ENCODE results near the gene TMEM209. TPM values are rescaled to one million over a fixed set of nuclear protein-coding genes. Genes with fewer than 3 reads are reported as not detected.

TMEM209 gene
- total RNA-seq, 1 donor from 2014 or later: 15.4 TPM

DNA sequence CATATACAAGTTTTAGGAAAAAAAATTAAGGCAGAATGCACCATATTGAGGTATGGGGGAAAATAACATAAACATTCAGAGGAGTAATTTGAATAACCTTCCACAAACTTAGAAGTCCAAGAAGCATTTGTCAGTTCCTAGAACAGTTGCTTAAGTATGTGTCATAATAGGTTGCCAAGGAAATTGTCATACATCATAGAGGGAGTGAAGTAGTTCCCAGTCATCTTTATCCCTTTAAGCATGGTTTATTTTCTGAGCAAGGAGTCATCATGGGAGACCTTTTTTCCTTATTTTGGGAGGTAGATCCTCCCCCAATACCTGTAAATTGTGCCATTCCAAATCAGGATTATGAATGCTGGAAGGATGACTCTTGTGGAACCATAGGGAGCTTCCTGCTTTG, 2.4 kb upstream of the TMEM209 start, which contains the start of gene SSMEM1:
Gene SSMEM1, plus strand, starts transcription at position 219 of the 400 bp plus-strand sequence. Its CDS starts 51 bp downstream, at position 270.
- H3K27ac Mint-ChIP-seq (ENCODE audit: unreplicated experiment): no peak within 1 kb of the TSS
- peaks cover 8% of the 10 kb centered on the region for H3K9me3 Mint-ChIP-seq (ENCODE audit: unreplicated experiment)
- no peaks in the 10 kb centered on the region for H3K36me3 Mint-ChIP-seq (ENCODE audit: unreplicated experiment)
- no peak within 1 kb of the TSS for H3K4me3 Mint-ChIP-seq (ENCODE audit: unreplicated experiment)
- H3K4me1 Mint-ChIP-seq (ENCODE audit: low read depth, unreplicated experiment): peaks cover 4% of the 10 kb centered on the region
- H3K27me3 Mint-ChIP-seq (ENCODE audit: unreplicated experiment): peaks cover 3% of the 10 kb centered on the region
- TF ChIP-seq, protein P1, sequence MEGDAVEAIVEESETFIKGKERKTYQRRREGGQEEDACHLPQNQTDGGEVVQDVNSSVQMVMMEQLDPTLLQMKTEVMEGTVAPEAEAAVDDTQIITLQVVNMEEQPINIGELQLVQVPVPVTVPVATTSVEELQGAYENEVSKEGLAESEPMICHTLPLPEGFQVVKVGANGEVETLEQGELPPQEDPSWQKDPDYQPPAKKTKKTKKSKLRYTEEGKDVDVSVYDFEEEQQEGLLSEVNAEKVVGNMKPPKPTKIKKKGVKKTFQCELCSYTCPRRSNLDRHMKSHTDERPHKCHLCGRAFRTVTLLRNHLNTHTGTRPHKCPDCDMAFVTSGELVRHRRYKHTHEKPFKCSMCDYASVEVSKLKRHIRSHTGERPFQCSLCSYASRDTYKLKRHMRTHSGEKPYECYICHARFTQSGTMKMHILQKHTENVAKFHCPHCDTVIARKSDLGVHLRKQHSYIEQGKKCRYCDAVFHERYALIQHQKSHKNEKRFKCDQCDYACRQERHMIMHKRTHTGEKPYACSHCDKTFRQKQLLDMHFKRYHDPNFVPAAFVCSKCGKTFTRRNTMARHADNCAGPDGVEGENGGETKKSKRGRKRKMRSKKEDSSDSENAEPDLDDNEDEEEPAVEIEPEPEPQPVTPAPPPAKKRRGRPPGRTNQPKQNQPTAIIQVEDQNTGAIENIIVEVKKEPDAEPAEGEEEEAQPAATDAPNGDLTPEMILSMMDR (IDR thresholded peaks at IDR 0.05; ENCODE audit: partially characterized antibody, unreplicated experiment): no peak
- DNase-seq: no peak

DNA sequence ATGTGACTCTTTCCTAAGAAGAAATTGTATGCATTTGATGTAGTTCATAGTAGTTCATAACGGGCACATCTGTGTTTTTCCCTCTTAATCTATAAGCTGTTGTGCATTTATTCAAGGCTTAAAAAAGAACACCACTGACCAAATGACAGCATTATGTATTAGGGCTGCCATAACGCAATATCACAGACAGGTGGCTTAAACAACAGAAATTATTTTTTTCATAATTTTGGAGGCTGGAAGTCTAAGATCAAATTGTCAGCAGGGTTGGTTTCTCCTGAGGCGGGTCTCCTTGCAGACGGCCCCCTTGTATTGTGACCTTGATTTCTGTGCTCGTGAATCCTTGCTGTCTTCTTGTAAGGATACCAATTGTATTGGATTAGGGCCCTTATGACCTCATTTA, 1.8 kb upstream of the TMEM209 start:
- TF ChIP-seq, protein P1 (IDR thresholded peaks at IDR 0.05; ENCODE audit: partially characterized antibody, unreplicated experiment): no peak
- H3K4me3 Mint-ChIP-seq (ENCODE audit: unreplicated experiment): no peak overlapping the region
- H3K27me3 Mint-ChIP-seq (ENCODE audit: unreplicated experiment): peaks cover 3% of the 10 kb centered on the region
- H3K27ac Mint-ChIP-seq (ENCODE audit: unreplicated experiment): no peak overlapping the region
- peaks cover 8% of the 10 kb centered on the region for H3K9me3 Mint-ChIP-seq (ENCODE audit: unreplicated experiment)
- H3K4me1 Mint-ChIP-seq (ENCODE audit: low read depth, unreplicated experiment): peaks cover 4% of the 10 kb centered on the region
- H3K36me3 Mint-ChIP-seq (ENCODE audit: unreplicated experiment): no peaks in the 10 kb centered on the region
- no peak for DNase-seq

DNA sequence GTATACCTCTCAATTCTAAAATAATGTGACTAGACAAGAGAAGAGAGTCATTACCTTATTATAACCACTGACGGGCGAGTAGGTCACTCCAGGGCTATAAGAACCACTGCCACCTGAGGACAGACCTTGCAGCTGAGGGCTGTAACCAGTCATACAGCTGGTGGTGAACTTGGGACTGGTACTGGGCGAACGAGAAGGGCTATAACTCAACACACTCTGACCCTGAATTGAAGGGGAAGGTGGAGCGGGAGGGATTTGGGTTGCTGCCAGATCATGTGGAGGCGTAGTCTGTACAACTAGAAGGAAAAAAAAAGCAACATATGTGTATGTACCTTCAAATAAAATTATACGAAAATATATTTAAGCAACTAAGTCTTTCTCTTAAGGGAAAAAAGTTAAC, 3.4 kb downstream of the TMEM209 start:
- H3K9me3 Mint-ChIP-seq (ENCODE audit: unreplicated experiment): peaks cover 8% of the 10 kb centered on the region
- no peak overlapping the region for H3K4me3 Mint-ChIP-seq (ENCODE audit: unreplicated experiment)
- peaks cover 3% of the 10 kb centered on the region for H3K27me3 Mint-ChIP-seq (ENCODE audit: unreplicated experiment)
- peaks cover 3% of the 10 kb centered on the region for H3K4me1 Mint-ChIP-seq (ENCODE audit: low read depth, unreplicated experiment)
- H3K36me3 Mint-ChIP-seq (ENCODE audit: unreplicated experiment): no peaks in the 10 kb centered on the region
- no peak overlapping the region for H3K27ac Mint-ChIP-seq (ENCODE audit: unreplicated experiment)
- TF ChIP-seq, protein P1 (IDR thresholded peaks at IDR 0.05; ENCODE audit: partially characterized antibody, unreplicated experiment): no peak
- no peak for DNase-seq

DNA sequence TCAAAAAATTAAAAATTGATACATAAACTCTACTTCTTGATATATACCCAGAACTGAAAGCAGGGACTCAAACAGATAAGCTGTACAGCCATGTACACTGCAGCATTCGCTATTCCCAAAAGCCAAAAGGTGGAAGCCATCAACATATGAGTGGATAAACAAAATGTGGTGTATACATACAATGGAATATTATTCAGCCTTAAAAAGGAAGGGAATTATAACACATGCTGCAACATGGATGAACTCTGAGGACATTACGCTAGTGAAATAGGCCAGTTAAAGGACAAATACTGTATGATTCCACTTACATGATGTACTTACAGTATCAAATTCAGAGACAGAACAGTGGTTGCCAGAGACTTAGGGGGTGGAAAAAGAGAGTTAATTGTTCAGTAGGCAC, 8.1 kb downstream of the TMEM209 start:
- TF ChIP-seq, protein P1 (IDR thresholded peaks at IDR 0.05; ENCODE audit: partially characterized antibody, unreplicated experiment): no peak
- Mint-ChIP-seq H3K9me3 (ENCODE audit: unreplicated experiment) (no peaks in the 10 kb centered on the region), H3K36me3 (ENCODE audit: unreplicated experiment) (no peaks in the 10 kb centered on the region), H3K27ac (ENCODE audit: unreplicated experiment) (no peak overlapping the region), H3K4me3 (ENCODE audit: unreplicated experiment) (no peak overlapping the region), H3K27me3 (ENCODE audit: unreplicated experiment) (no peaks in the 10 kb centered on the region), H3K4me1 (ENCODE audit: low read depth, unreplicated experiment) (no peaks in the 10 kb centered on the region)
- DNase-seq: no peak

DNA sequence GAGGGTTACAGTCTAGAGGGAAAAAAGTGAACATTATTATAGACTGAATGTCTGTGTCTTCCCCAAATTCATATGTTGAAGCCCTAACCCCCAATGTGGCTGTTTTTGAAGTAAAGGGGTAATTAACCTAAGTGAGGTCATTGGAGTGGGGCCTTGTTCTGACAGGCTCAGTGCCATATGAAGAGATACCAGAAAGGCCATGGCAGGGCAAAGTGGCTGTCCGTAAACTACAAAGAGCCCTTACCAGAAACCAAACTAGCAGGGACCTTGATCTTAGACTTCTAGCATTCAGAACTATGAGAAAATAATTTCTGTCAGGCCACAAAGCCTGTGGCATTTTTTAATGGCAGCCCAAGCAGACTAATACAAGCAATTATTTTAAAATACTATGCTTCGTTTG, 8.7 kb downstream of the TMEM209 start:
- DNase-seq: no peak
- no peaks in the 10 kb centered on the region for H3K4me1 Mint-ChIP-seq (ENCODE audit: low read depth, unreplicated experiment)
- no peaks in the 10 kb centered on the region for H3K27me3 Mint-ChIP-seq (ENCODE audit: unreplicated experiment)
- H3K27ac Mint-ChIP-seq (ENCODE audit: unreplicated experiment): no peak overlapping the region
- H3K4me3 Mint-ChIP-seq (ENCODE audit: unreplicated experiment): no peak overlapping the region
- H3K36me3 Mint-ChIP-seq (ENCODE audit: unreplicated experiment): no peaks in the 10 kb centered on the region
- TF ChIP-seq, protein P1 (IDR thresholded peaks at IDR 0.05; ENCODE audit: partially characterized antibody, unreplicated experiment): no peak
- H3K9me3 Mint-ChIP-seq (ENCODE audit: unreplicated experiment): no peaks in the 10 kb centered on the region
